HepG2 (cell line): ENCODE measurements around the gene ALK. TPM values are rescaled to one million over a fixed set of nuclear protein-coding genes. Genes with fewer than 3 reads are reported as not detected.

Experiments
- ATAC-seq: fragments of 200-7000 bp; cut with Tn5 transposase; 3 replicates; pipeline ENCODE4 v1.9.1; 2020; ENCODE audit warnings: mild to moderate bottlenecking, moderate library complexity
- BruUV-seq: library from RNA; stranded (reverse); fragments of 400-500 nt; replicated peaks from 2 replicates; lab custom pipeline; 2021; lab: Mats Ljungman, UMichigan
- CTCF ChIA-PET: fragments of 300-600 bp; formaldehyde crosslinking; extraction: SDS; loops from one replicate; lab custom pipeline; 2021; ENCODE audit warnings: low total read pairs, inconsistent platforms, low intra/inter-chr PET ratio; lab: Yijun Ruan, JAX
- POLR2A ChIA-PET: fragments of 350-600 bp; sonication (Branson Sonifier 250); formaldehyde crosslinking; loops from one replicate; lab custom pipeline; 2020; ENCODE audit warnings: antibody characterized with exemption, inconsistent platforms; lab: Yijun Ruan, JAX
- DNase-seq: peaks from one replicate; pipeline ENCODE4 v3.0.0-alpha.2; 2015; ENCODE audit warnings: low spot score
- FAIRE-seq: peaks from 3 replicates; lab custom pipeline; 2011; peaks lifted over from hg19 to GRCh38; lab: Jason Lieb, UNC
- H2AFZ ChIP-seq: one replicate; pipeline ENCODE4 v1.6.1; 2011; ENCODE audit warnings: low read length, inconsistent platforms
- H3K27ac ChIP-seq: fragments of 300-600 bp; 3 replicates; pipeline ENCODE4 v1.8.0; 2011; ENCODE audit warnings: mixed run types, mild to moderate bottlenecking, mixed read lengths, low read length, inconsistent platforms; ENCODE audit not compliant: insufficient read depth; ENCODE audit errors: extremely low read length
- H3K27me3 ChIP-seq, 2 experiments: fragments of 200-600 bp in 1 of 2; 2 replicates in 1 of 2; 3 replicates in 1 of 2; pipeline versions ENCODE4 v1.6.0 to v1.8.0; 2011; ENCODE audit warnings: low read length in 2 of 2, mild to moderate bottlenecking in 2 of 2, moderate library complexity in 2 of 2, inconsistent platforms in 1 of 2; ENCODE audit not compliant: insufficient read depth in 2 of 2, control insufficient read depth in 1 of 2
- H3K36me3 ChIP-seq, 2 experiments: fragments of 200-600 bp in 1 of 2; replicated peaks in 1 of 2; 2 replicates in 1 of 2; 3 replicates in 1 of 2; pipeline versions ENCODE4 v1.5.1 to v1.8.0; 2011; ENCODE audit warnings: low read length in 2 of 2, inconsistent platforms in 1 of 2; ENCODE audit not compliant: insufficient read depth in 2 of 2, control insufficient read depth in 1 of 2
- H3K4me1 ChIP-seq: 2 replicates; pipeline ENCODE4 v1.5.1; 2012; ENCODE audit warnings: low read length, inconsistent platforms; ENCODE audit not compliant: insufficient read depth
- H3K4me2 ChIP-seq: 2 replicates; pipeline ENCODE4 v1.6.0; 2011; ENCODE audit warnings: low read depth, low read length, inconsistent platforms
- H3K4me3 ChIP-seq, 3 experiments: fragments of 200-600 bp in 1 of 3; sonication (generic), shearing (Covaris generic) in 1 of 3; replicated peaks in 1 of 3; 2 replicates each; pipeline ENCODE4 v1.5.1; 2011 to 2016; ENCODE audit warnings: low read length in 3 of 3, inconsistent platforms in 2 of 3, low read depth in 2 of 3, mild to moderate bottlenecking in 2 of 3, control low read depth in 1 of 3, mixed read lengths in 1 of 3; ENCODE audit not compliant: insufficient read depth in 1 of 3
- H3K79me2 ChIP-seq: one replicate; pipeline ENCODE4 v1.6.1; 2011; ENCODE audit warnings: low read length, inconsistent platforms; ENCODE audit not compliant: insufficient read depth
- H3K9ac ChIP-seq: 2 replicates; pipeline ENCODE4 v1.6.0; 2011; ENCODE audit warnings: mild to moderate bottlenecking, low read depth, low read length, inconsistent platforms; ENCODE audit not compliant: insufficient read depth
- H3K9me3 ChIP-seq: 2 replicates; pipeline ENCODE4 v1.5.1; 2012; ENCODE audit warnings: mild to moderate bottlenecking, low read length
- H4K20me1 ChIP-seq: 2 replicates; pipeline ENCODE4 v1.6.0; 2011; ENCODE audit warnings: inconsistent platforms, mild to moderate bottlenecking, low read length, moderate library complexity; ENCODE audit not compliant: insufficient read depth
- FOXO4 ChIP-seq: sonication (generic); formaldehyde crosslinking; conservative IDR thresholded peaks from 2 replicates; pipeline ENCODE4 v1.8.1; 2023; ENCODE audit warnings: missing genetic modification reagents
- KDM4B ChIP-seq: sonication (generic); formaldehyde crosslinking; IDR thresholded peaks from 2 replicates; pipeline ENCODE4 v1.4.0; 2020; ENCODE audit warnings: missing genetic modification reagents
- KLF16 ChIP-seq, 2 experiments: sonication (generic) in 1 of 2; formaldehyde crosslinking in 1 of 2; IDR thresholded peaks; 2 replicates each; pipeline versions ENCODE4 v1.6.1 to v1.8.0; 2016 to 2023; ENCODE audit warnings: missing genetic modification reagents in 2 of 2, missing compliant biosample characterization in 1 of 2
- PPARG ChIP-seq: conservative IDR thresholded peaks from 2 replicates; pipeline ENCODE4 v1.6.1; 2016; ENCODE audit warnings: missing biosample characterization, missing genetic modification reagents
- RAD51 ChIP-seq: fragments of 450-650 bp; IDR thresholded peaks from 2 replicates; pipeline ENCODE4 v1.6.1; 2016; ENCODE audit warnings: borderline replicate concordance
- RBM22 ChIP-seq: fragments of 200-400 bp; formaldehyde crosslinking; optimal IDR thresholded peaks from 2 replicates; pipeline ENCODE3; 2017; ENCODE audit warnings: mild to moderate bottlenecking, low read length, moderate library complexity
- ZFP1 ChIP-seq: IDR thresholded peaks from 2 replicates; pipeline ENCODE4 v1.6.1; 2016
- WGBS: methylation state at CpG from one replicate; pipeline ENCODE4 v1.1.6; 2017; ENCODE audit warnings: low lambda C conversion rate; 5-methylcytosine and 5-hydroxymethylcytosine counted together
- in situ Hi-C: cut with HindIII; loops from 2 replicates; pipeline ENCODE4 v1.10.0; 2017; ENCODE audit warnings: low pct_unique_long_range_greater_than_20kb; ENCODE audit not compliant: extremely low pct_ligation_motif_present
- intact Hi-C: fragments of 100-400 bp; cut with micrococcal nuclease; formaldehyde crosslinking; loops from one replicate; pipeline ENCODE4 v1.10.0; 2022; ENCODE audit not compliant: unreplicated experiment
- polyA plus RNA-seq, 8 experiments: library from polyadenylated mRNA; depleted of rRNA in 3 of 8; stranded (reverse) in 7 of 8; unstranded in 1 of 8; fragments of >200 nt; fragmentation: Illumina TruSeq in 4 of 8; extraction: Trizol in 4 of 8; gene quantifications; 2 replicates each; pipeline versions ENCODE4 v1.2.1 to v1.2.3, GENCODE V29; 2011 to 2016; ENCODE audit warnings: low read depth in 4 of 8, missing spikeins in 1 of 8, mixed read lengths in 1 of 8; ENCODE audit not compliant: insufficient read depth in 1 of 8
- total RNA-seq, 5 experiments: library from RNA; depleted of rRNA; stranded (reverse); fragments of >200 nt; fragmentation: Illumina TruSeq; extraction: Trizol; gene quantifications; 2 replicates each; pipeline ENCODE4 v1.2.3, GENCODE V29; 2016; ENCODE audit warnings: low read depth in 1 of 5

The ALK gene
- total and polyA plus RNA-seq, 2 of the 13 experiments (the other 11 are each of a cell fraction or from before 2014, with no cell fraction given): not detected

GRCh38 chr2:29549069-29549380 lies 372.4 kb downstream of the ALK start (continued):
- TF ChIP-seq FOXO4 (CRISPR knock-in tag) (no peak), RAD51 (no peak), PPARG (CRISPR knock-in tag) (no peak), ZFP1 (CRISPR knock-in tag) (no peak)
- TF ChIP-seq, all 625 proteins: peak for 0

GRCh38 chr2:29544917-29545316 lies 376.5 kb downstream of the ALK start:
- Histone ChIP-seq H4K20me1 (no peaks in the 10 kb centered on the region), H2AFZ (no peak overlapping the region), H3K79me2 (no peaks in the 10 kb centered on the region), H3K36me3 (no peaks in the 10 kb centered on the region), H3K9ac (no peak overlapping the region), H3K27me3 (peaks cover 0 to 4% of the 10 kb centered on the region in 2 experiments; a peak in 2 of 5 replicates), H3K4me2 (no peak overlapping the region), H3K4me1 (no peaks in the 10 kb centered on the region), H3K4me3 (no peak overlapping the region), H3K9me3 (no peaks in the 10 kb centered on the region), H3K27ac (no peak overlapping the region)
- in situ Hi-C loops: no loop called here
- WGBS: 10% methylated on average over 2 of the region's 2 CpGs
- intact Hi-C loops: no loop called here
- ChIA-PET CTCF (no interaction called here), POLR2A (no interaction called here)
- DNase-seq (no peak), FAIRE-seq (no peak), ATAC-seq (no peak)
- TF ChIP-seq KDM4B (CRISPR knock-in tag): no peak
- BruUV-seq: no TSS peak

- TF ChIP-seq RBM22 (no peak), KLF16 (CRISPR knock-in tag; IDR thresholded peaks at IDR 0.05) (no peak)
- TF ChIP-seq, all 625 proteins: peak for 0
- H2AFZ ChIP-seq: no peak overlapping the region
- H3K79me2 ChIP-seq: no peaks in the 10 kb centered on the region
- no peak overlapping the region for H3K4me3 ChIP-seq
- no peaks in the 10 kb centered on the region for H3K4me1 ChIP-seq
- DNase-seq: no peak
- no peak for ATAC-seq
- H3K36me3 ChIP-seq: no peaks in the 10 kb centered on the region
- H3K4me2 ChIP-seq: no peak overlapping the region
- no peaks in the 10 kb centered on the region for H3K9me3 ChIP-seq
- no peak overlapping the region for H3K27ac ChIP-seq
- no peak overlapping the region for H3K9ac ChIP-seq
- ChIA-PET POLR2A (no interaction called here), CTCF (no interaction called here)
- 34% methylated on average over 3 of the region's 3 CpGs for WGBS
- intact Hi-C loops (no loop called here), in situ Hi-C loops (no loop called here)
- FAIRE-seq: no peak
- H3K27me3 ChIP-seq: peaks cover 0 to 4% of the 10 kb centered on the region in 2 experiments; a peak in 2 of 5 replicates
- no TSS peak for BruUV-seq
- no peaks in the 10 kb centered on the region for H4K20me1 ChIP-seq
Observed at GRCh38 chr2:29544031-29544430, 377.4 kb downstream of the ALK start.
